H9 (cell line): ENCODE data around the gene UBE3B. TPM values are rescaled to one million over a fixed set of nuclear protein-coding genes. Genes with fewer than 3 reads are reported as not detected.

Experiments used
- DNase-seq: peaks from one replicate; pipeline ENCODE4 v3.0.0-alpha.2; 2017
- H2AFZ ChIP-seq: one replicate; pipeline ENCODE4 v1.6.1; 2013; ENCODE audit warnings: mild to moderate bottlenecking, low read length, control low read depth, moderate library complexity
- H2AK5ac ChIP-seq: 2 replicates; pipeline ENCODE4 v1.6.1; 2013; ENCODE audit warnings: low read length, control low read depth, mixed read lengths; ENCODE audit not compliant: insufficient read length
- H2BK120ac ChIP-seq: one replicate; pipeline ENCODE4 v1.6.1; 2013; ENCODE audit warnings: low read depth, mild to moderate bottlenecking, low read length, control low read depth, inconsistent platforms; ENCODE audit not compliant: poor library complexity, severe bottlenecking
- H2BK12ac ChIP-seq: 2 replicates; pipeline ENCODE4 v1.6.1; 2013; ENCODE audit warnings: low read length, control low read depth, mixed read lengths, low read depth; ENCODE audit not compliant: insufficient read length
- H2BK15ac ChIP-seq: 2 replicates; pipeline ENCODE4 v1.6.1; 2013; ENCODE audit warnings: low read depth, low read length, control low read depth
- H2BK20ac ChIP-seq: one replicate; pipeline ENCODE4 v1.6.1; 2013; ENCODE audit warnings: low read depth, mild to moderate bottlenecking, low read length, control low read depth, inconsistent platforms; ENCODE audit not compliant: poor library complexity, severe bottlenecking
- H2BK5ac ChIP-seq: 2 replicates; pipeline ENCODE4 v1.6.1; 2013; ENCODE audit warnings: low read length, control low read depth, mixed read lengths; ENCODE audit not compliant: insufficient read length
- H3K14ac ChIP-seq: 2 replicates; pipeline ENCODE4 v1.6.1; 2013; ENCODE audit warnings: low read length, control low read depth; ENCODE audit not compliant: insufficient read depth
- H3K18ac ChIP-seq: 2 replicates; pipeline ENCODE4 v1.6.1; 2013; ENCODE audit warnings: low read depth, mild to moderate bottlenecking, mixed read lengths, low read length, control low read depth; ENCODE audit not compliant: insufficient read length
- H3K23ac ChIP-seq: 2 replicates; pipeline ENCODE4 v1.6.1; 2013; ENCODE audit warnings: low read length, control low read depth, mixed read lengths, low read depth; ENCODE audit not compliant: insufficient read length
- H3K23me2 ChIP-seq: 2 replicates; pipeline ENCODE4 v1.6.1; 2013; ENCODE audit warnings: low read depth, mild to moderate bottlenecking, mixed read lengths, low read length, control low read depth; ENCODE audit not compliant: insufficient read length, poor library complexity, severe bottlenecking
- H3K27ac ChIP-seq: 2 replicates; pipeline ENCODE4 v1.5.1; 2013; ENCODE audit warnings: low read length, control low read depth, mixed read lengths, low read depth; ENCODE audit not compliant: insufficient read length
- H3K27me3 ChIP-seq: 2 replicates; pipeline ENCODE4 v1.6.1; 2013; ENCODE audit warnings: low read length, control low read depth, inconsistent platforms; ENCODE audit not compliant: insufficient read depth
- H3K4ac ChIP-seq: 2 replicates; pipeline ENCODE4 v1.6.1; 2013; ENCODE audit warnings: low read depth, mild to moderate bottlenecking, control low read depth, inconsistent platforms, low read length, moderate library complexity
- H3K4me1 ChIP-seq: 2 replicates; pipeline ENCODE4 v1.6.1; 2013; ENCODE audit warnings: low read length, control low read depth, inconsistent platforms; ENCODE audit not compliant: insufficient read depth
- H3K4me2 ChIP-seq: 2 replicates; pipeline ENCODE4 v1.6.1; 2013; ENCODE audit warnings: low read length, control low read depth, mixed read lengths; ENCODE audit not compliant: insufficient read length, insufficient read depth
- H3K56ac ChIP-seq: 2 replicates; pipeline ENCODE4 v1.6.1; 2013; ENCODE audit warnings: low read depth, mild to moderate bottlenecking, mixed read lengths, low read length, control low read depth; ENCODE audit not compliant: insufficient read length
- H3K79me1 ChIP-seq: 2 replicates; pipeline ENCODE4 v1.6.1; 2013; ENCODE audit warnings: low read depth, mild to moderate bottlenecking, moderate library complexity, low read length, control low read depth, inconsistent platforms; ENCODE audit not compliant: insufficient read depth, poor library complexity, severe bottlenecking
- H3K79me2 ChIP-seq: 2 replicates; pipeline ENCODE4 v1.6.1; 2013; ENCODE audit warnings: low read length, control low read depth, inconsistent platforms; ENCODE audit not compliant: insufficient read depth
- H3K9ac ChIP-seq: 2 replicates; pipeline ENCODE4 v1.6.1; 2013; ENCODE audit warnings: low read length, control low read depth, mixed read lengths; ENCODE audit not compliant: insufficient read length; ENCODE audit errors: extremely low read depth
- H3K9me3 ChIP-seq: one replicate; pipeline ENCODE4 v1.6.1; 2013; ENCODE audit warnings: low read depth, low read length, inconsistent platforms; ENCODE audit not compliant: control insufficient read depth
- H3T11ph ChIP-seq: one replicate; pipeline ENCODE4 v1.6.1; 2013; ENCODE audit warnings: mild to moderate bottlenecking, low read length, control low read depth, inconsistent platforms
- H4K20me1 ChIP-seq: one replicate; pipeline ENCODE4 v1.6.1; 2013; ENCODE audit not compliant: control insufficient read depth, insufficient read length, insufficient read depth
- H4K5ac ChIP-seq: 2 replicates; pipeline ENCODE4 v1.6.1; 2013; ENCODE audit warnings: low read depth, mild to moderate bottlenecking, mixed read lengths, low read length, control low read depth; ENCODE audit not compliant: insufficient read length
- H4K8ac ChIP-seq: replicated peaks from 2 replicates; pipeline ENCODE4 v1.6.1; 2013; ENCODE audit warnings: low read length, control low read depth, mixed read lengths, low read depth; ENCODE audit not compliant: insufficient read length
- H4K91ac ChIP-seq: 2 replicates; pipeline ENCODE4 v1.6.1; 2013; ENCODE audit warnings: low read depth, mild to moderate bottlenecking, moderate library complexity, mixed read lengths, low read length, control low read depth; ENCODE audit not compliant: insufficient read length
- H3K27ac Mint-ChIP-seq, 3 experiments: 2 replicates in 2 of 3; 3 replicates in 1 of 3; pipeline ENCODE4 v1.8.0; 2020 to 2021; ENCODE audit warnings: mixed read lengths in 3 of 3, mild to moderate bottlenecking in 1 of 3, moderate library complexity in 1 of 3
- H3K27me3 Mint-ChIP-seq: 2 replicates; pipeline ENCODE4 v1.8.0; 2021; ENCODE audit warnings: low read depth, mild to moderate bottlenecking, moderate library complexity, mixed read lengths
- H3K36me3 Mint-ChIP-seq, 3 experiments: 2 replicates in 2 of 3; 3 replicates in 1 of 3; pipeline ENCODE4 v1.8.0; 2020 to 2021; ENCODE audit warnings: low read depth in 3 of 3, mixed read lengths in 3 of 3; ENCODE audit not compliant: insufficient read depth in 1 of 3
- H3K4me1 Mint-ChIP-seq, 2 experiments: 2 replicates each; pipeline ENCODE4 v1.8.0; 2020; ENCODE audit warnings: mixed read lengths in 2 of 2
- H3K4me3 Mint-ChIP-seq, 2 experiments: 2 replicates in 1 of 2; 3 replicates in 1 of 2; pipeline ENCODE4 v1.8.0; 2020 to 2021; ENCODE audit warnings: mild to moderate bottlenecking in 2 of 2, mixed read lengths in 2 of 2, moderate library complexity in 1 of 2
- H3K9me3 Mint-ChIP-seq, 2 experiments: 2 replicates in 1 of 2; 3 replicates in 1 of 2; pipeline ENCODE4 v1.8.0; 2020; ENCODE audit warnings: mild to moderate bottlenecking in 2 of 2, mixed read lengths in 2 of 2, moderate library complexity in 1 of 2
- CTCF ChIP-seq: fragments of 200-600 bp; sonication (generic); conservative IDR thresholded peaks from 3 replicates; pipeline ENCODE4 v1.8.0; 2021; ENCODE audit warnings: antibody characterized with exemption, mild to moderate bottlenecking
- WGBS: extraction: QIAGEN DNeasy Blood & Tissue Kit; methylation state at CpG from one replicate; pipeline ENCODE4 v1.1.7; 2013; ENCODE audit warnings: missing lambda C conversion rate, low lambda C conversion rate, mixed read lengths; ENCODE audit not compliant: insufficient read length; ENCODE audit errors: extremely low coverage; 5-methylcytosine and 5-hydroxymethylcytosine counted together
- total RNA-seq: library from RNA; stranded (reverse); gene quantifications from 2 replicates; pipeline ENCODE4 v1.2.1, GENCODE V29; 2021

Gene UBE3B
- total RNA-seq, 1 experiment from 2014 or later, result 24.2 TPM

- H3K79me1 ChIP-seq, result peaks cover 8% of the 10 kb centered on the region
- no peak overlapping the region for H3K9ac ChIP-seq
- H3K4me1 Mint-ChIP-seq, result peaks cover 66 to 78% of the 10 kb centered on the region in 2 experiments
- H3K4me3 Mint-ChIP-seq, result no peak overlapping the region
- no peak overlapping the region for H2BK12ac ChIP-seq
- no peak overlapping the region for H2BK20ac ChIP-seq
- H4K5ac ChIP-seq, result no peak overlapping the region
- no peak overlapping the region for H2AFZ ChIP-seq
- no peak overlapping the region for H3K4ac ChIP-seq
- no CpG with 5 or more reads among the region's 14 CpGs for WGBS
- no peaks in the 10 kb centered on the region for H3K23me2 ChIP-seq
- no peak overlapping the region for H2BK120ac ChIP-seq
- H4K20me1 ChIP-seq, result peaks cover 2% of the 10 kb centered on the region
- H3K79me2 ChIP-seq, result peaks cover 27% of the 10 kb centered on the region; the same call in 1 of the 2 replicates
- H3K18ac ChIP-seq, result no peak overlapping the region
- H2BK15ac ChIP-seq, result no peak overlapping the region
- H3K4me2 ChIP-seq, result no peak overlapping the region
- no peak overlapping the region for H3K27ac ChIP-seq
- H3K36me3 Mint-ChIP-seq, result peaks cover 17 to 50% (median 34%) of the 10 kb centered on the region in 3 experiments; a peak in 6 of 7 replicates
- no peak overlapping the region for H2BK5ac ChIP-seq
- no peak overlapping the region for H3K56ac ChIP-seq
- no peak overlapping the region for H3K23ac ChIP-seq
- H3K27ac Mint-ChIP-seq, result no peak overlapping the region
- no peak for TF ChIP-seq CTCF
- H3K27me3 Mint-ChIP-seq, result no peaks in the 10 kb centered on the region
- no peak overlapping the region for H4K8ac ChIP-seq
- H3K4me1 ChIP-seq, result peaks cover 32% of the 10 kb centered on the region
- H3K9me3 Mint-ChIP-seq, result no peaks in the 10 kb centered on the region
- no peak overlapping the region for H3T11ph ChIP-seq
- no peaks in the 10 kb centered on the region for H3K27me3 ChIP-seq
- H3K14ac ChIP-seq, result no peak overlapping the region
- no peak overlapping the region for H4K91ac ChIP-seq
- H3K9me3 ChIP-seq, result no peaks in the 10 kb centered on the region
- H2AK5ac ChIP-seq, result no peak overlapping the region
- DNase-seq, result no peak
These were observed 12.6 kb upstream of the UBE3B start for GRCh38 chr12:109464642-109465351.
